ENCODE measurements around the gene HEXD.

- TF ChIP-seq, protein P1, sequence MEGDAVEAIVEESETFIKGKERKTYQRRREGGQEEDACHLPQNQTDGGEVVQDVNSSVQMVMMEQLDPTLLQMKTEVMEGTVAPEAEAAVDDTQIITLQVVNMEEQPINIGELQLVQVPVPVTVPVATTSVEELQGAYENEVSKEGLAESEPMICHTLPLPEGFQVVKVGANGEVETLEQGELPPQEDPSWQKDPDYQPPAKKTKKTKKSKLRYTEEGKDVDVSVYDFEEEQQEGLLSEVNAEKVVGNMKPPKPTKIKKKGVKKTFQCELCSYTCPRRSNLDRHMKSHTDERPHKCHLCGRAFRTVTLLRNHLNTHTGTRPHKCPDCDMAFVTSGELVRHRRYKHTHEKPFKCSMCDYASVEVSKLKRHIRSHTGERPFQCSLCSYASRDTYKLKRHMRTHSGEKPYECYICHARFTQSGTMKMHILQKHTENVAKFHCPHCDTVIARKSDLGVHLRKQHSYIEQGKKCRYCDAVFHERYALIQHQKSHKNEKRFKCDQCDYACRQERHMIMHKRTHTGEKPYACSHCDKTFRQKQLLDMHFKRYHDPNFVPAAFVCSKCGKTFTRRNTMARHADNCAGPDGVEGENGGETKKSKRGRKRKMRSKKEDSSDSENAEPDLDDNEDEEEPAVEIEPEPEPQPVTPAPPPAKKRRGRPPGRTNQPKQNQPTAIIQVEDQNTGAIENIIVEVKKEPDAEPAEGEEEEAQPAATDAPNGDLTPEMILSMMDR (IDR thresholded peaks at IDR 0.05), result no peak
- TF ChIP-seq POLR2AphosphoS5 (IDR thresholded peaks at IDR 0.05) (no peak), POLR2A (IDR thresholded peaks at IDR 0.05) (no peak)
Observed at GRCh38 chr17:82392209-82392920, 25.8 kb upstream of the HEXD start.
